Colonic mucosa (tissue), 4 donors: ENCODE data around the gene NUDT16. TPM values are rescaled to one million over a fixed set of nuclear protein-coding genes. Genes with fewer than 3 reads are reported as not detected.

ENCODE experiments used
- DNase-seq: peaks from one replicate; pipeline ENCODE4 v3.0.0-alpha.2; 2020
- H3K27ac ChIP-seq: fragments of 200-600 bp; one replicate; pipeline ENCODE4 v1.8.0; 2021
- H3K27me3 ChIP-seq: fragments of 200-600 bp; one replicate; pipeline ENCODE4 v1.8.0; 2021
- H3K36me3 ChIP-seq: fragments of 200-600 bp; one replicate; pipeline ENCODE4 v1.8.0; 2021
- H3K4me1 ChIP-seq: fragments of 200-600 bp; one replicate; pipeline ENCODE4 v1.8.0; 2021; ENCODE audit warnings: mild to moderate bottlenecking
- H3K4me3 ChIP-seq: fragments of 200-600 bp; one replicate; pipeline ENCODE4 v1.8.0; 2021
- H3K9ac ChIP-seq, 2 donors: one replicate each; pipeline ENCODE4 v1.7.0; 2013; ENCODE audit warnings: control low read depth in 2 of 2, low read depth in 2 of 2, low read length in 2 of 2
- H3K9me3 ChIP-seq: fragments of 200-600 bp; one replicate; pipeline ENCODE4 v1.8.0; 2021
- CTCF ChIP-seq: fragments of 200-600 bp; IDR thresholded peaks from one replicate; pipeline ENCODE4 v1.8.0; 2022; ENCODE audit warnings: antibody characterized with exemption, mild to moderate bottlenecking
- intact Hi-C: fragments of 100-400 bp; cut with DNase I; formaldehyde crosslinking; loops from one replicate; pipeline ENCODE4 v1.14.1; 2022
- total RNA-seq, 2 donors: library from RNA; stranded (reverse); fragmentation: NEBNext Ultra II Directional in 1 of 2; extraction: Animal tissue kit (Norgen Biotek cat#: 25700) in 1 of 2; gene quantifications; one replicate each; pipeline ENCODE4 v1.2.1, GENCODE V29; 2021
- donor health status: healthy.
- donor health status: DM: no; HTN: no; CAD: no.
- donor health status: DM: no; HTN: no; CAD: no.

Gene NUDT16
- total RNA-seq, 2 donors from 2014 or later: 37.7 to 39.4 TPM

GRCh38 chr3:131421957-131422498, 40.5 kb downstream of the NUDT16 start:
- intact Hi-C loops: no loop called here
- no peak overlapping the region for H3K27ac ChIP-seq
- no peak overlapping the region for H3K4me3 ChIP-seq
- no peak overlapping the region for H3K9ac ChIP-seq
- H3K36me3 ChIP-seq: no peaks in the 10 kb centered on the region
- H3K27me3 ChIP-seq: no peaks in the 10 kb centered on the region
- H3K4me1 ChIP-seq: no peaks in the 10 kb centered on the region
- DNase-seq: no peak
- TF ChIP-seq CTCF: no peak
- no peaks in the 10 kb centered on the region for H3K9me3 ChIP-seq

DNA sequence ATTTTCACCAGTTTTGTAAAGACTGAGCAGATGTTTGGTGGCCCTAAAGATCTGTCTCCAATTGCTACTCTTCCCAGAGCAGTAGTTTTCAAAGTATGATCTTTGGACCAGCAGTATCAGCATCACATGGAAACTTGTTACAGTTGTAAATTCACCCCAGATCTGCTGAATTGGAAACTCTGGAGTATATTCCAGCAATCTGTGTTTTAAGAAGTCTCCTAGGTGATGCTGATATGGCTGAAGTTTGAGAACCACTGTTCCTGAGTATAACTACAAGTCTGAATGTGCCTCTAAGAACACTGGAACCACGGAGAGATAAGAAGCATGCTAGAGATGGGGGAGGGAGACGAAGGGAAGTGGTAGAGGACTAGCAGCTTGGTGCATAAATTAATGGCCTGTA, 45.7 kb downstream of the NUDT16 start:
- no peak overlapping the region for H3K27ac ChIP-seq
- H3K9ac ChIP-seq: no peak overlapping the region
- H3K4me3 ChIP-seq: no peak overlapping the region
- no peaks in the 10 kb centered on the region for H3K27me3 ChIP-seq
- H3K4me1 ChIP-seq: no peaks in the 10 kb centered on the region
- DNase-seq: no peak
- H3K36me3 ChIP-seq: no peaks in the 10 kb centered on the region
- H3K9me3 ChIP-seq: no peaks in the 10 kb centered on the region
- no peak for TF ChIP-seq CTCF
- intact Hi-C loops: no loop called here

GRCh38 chr3:131431754-131432153, 50.2 kb downstream of the NUDT16 start:
- no peak for DNase-seq
- no peaks in the 10 kb centered on the region for H3K27me3 ChIP-seq
- intact Hi-C loops: no loop called here
- no peaks in the 10 kb centered on the region for H3K9me3 ChIP-seq
- no peak overlapping the region for H3K4me3 ChIP-seq
- H3K4me1 ChIP-seq: no peaks in the 10 kb centered on the region
- H3K27ac ChIP-seq: no peak overlapping the region
- TF ChIP-seq CTCF: no peak
- H3K9ac ChIP-seq: no peak overlapping the region
- H3K36me3 ChIP-seq: no peaks in the 10 kb centered on the region

- H3K4me3 ChIP-seq: no peak overlapping the region
- H3K27ac ChIP-seq: no peak overlapping the region
- H3K4me1 ChIP-seq: no peaks in the 10 kb centered on the region
- H3K9ac ChIP-seq: no peak overlapping the region
- intact Hi-C loops: no loop called here
- TF ChIP-seq CTCF: no peak
- H3K9me3 ChIP-seq: no peaks in the 10 kb centered on the region
- no peaks in the 10 kb centered on the region for H3K36me3 ChIP-seq
- DNase-seq: no peak
- no peaks in the 10 kb centered on the region for H3K27me3 ChIP-seq
These were observed 50.9 kb downstream of the NUDT16 start for GRCh38 chr3:131432441-131432840.

DNA sequence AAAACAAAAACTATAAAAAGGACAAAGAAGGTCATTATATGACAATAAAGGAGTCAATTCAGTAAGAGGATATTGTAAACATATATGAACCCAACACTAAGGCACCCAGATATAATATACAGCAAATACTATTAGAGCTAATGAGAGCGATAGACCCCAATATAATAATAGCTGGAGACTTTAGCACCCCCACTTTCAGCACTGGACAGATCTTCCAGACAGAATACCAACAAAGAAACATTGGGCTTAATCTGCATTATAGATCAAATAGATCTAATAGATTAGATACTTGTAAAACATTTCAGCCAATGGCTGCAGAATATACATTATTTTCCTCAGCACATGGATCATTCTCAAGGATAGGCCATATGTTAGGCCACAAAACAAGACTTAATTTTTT, 53.4 kb downstream of the NUDT16 start:
- intact Hi-C loops: no loop called here
- no peak overlapping the region for H3K4me3 ChIP-seq
- no peaks in the 10 kb centered on the region for H3K27me3 ChIP-seq
- no peak for TF ChIP-seq CTCF
- no peak overlapping the region for H3K9ac ChIP-seq
- no peaks in the 10 kb centered on the region for H3K4me1 ChIP-seq
- no peaks in the 10 kb centered on the region for H3K36me3 ChIP-seq
- no peak for DNase-seq
- no peak overlapping the region for H3K27ac ChIP-seq
- H3K9me3 ChIP-seq: no peaks in the 10 kb centered on the region

Other genes starting within 250 kb of the NUDT16 start
- gene MRPL3, start 121.2 kb downstream of the NUDT16 start, total RNA-seq: 100 to 1,000 TPM in 1 of 2 donors, 10 to 100 TPM in 1; 60.4 to 113 TPM